A673 (cell line): ENCODE measurements around the gene HCFC2.

Experiments
- CTCF ChIP-seq: fragments of 300-800, 200-600 bp; sonication (generic); conservative IDR thresholded peaks from 2 replicates; pipeline ENCODE4 v1.5.1; 2017; ENCODE audit warnings: low read depth, mild to moderate bottlenecking, antibody characterized with exemption, low read length, moderate library complexity, mixed read lengths
- EZH2 ChIP-seq: fragments of 200-600 bp; sonication (generic); IDR thresholded peaks from 2 replicates; pipeline ENCODE4 v1.6.1; 2017; ENCODE audit warnings: borderline replicate concordance, low read depth, mild to moderate bottlenecking, mixed read lengths, antibody characterized with exemption, low read length; ENCODE audit not compliant: poor library complexity, severe bottlenecking

GRCh38 chr12:104049903-104050356, 14.4 kb upstream of the HCFC2 start, which contains the start of gene GLT8D2:
- TF ChIP-seq CTCF (no peak), EZH2 (no peak)
